GM04503 (cell line): ENCODE results near the gene ZNG1B.
"Not testable (repeated sequence)": the region's sequence is repeated elsewhere in the genome, so short reads cannot be mapped to it uniquely, and the experiment has no call there.

Experiments
- DNase-seq: peaks from one replicate; pipeline ENCODE4 v3.0.0-alpha.2; 2012; ENCODE audit warnings: low read depth

ZNG1B gene

GRCh38 chr2:113503094-113504042, 65.9 kb downstream of the ZNG1B start:
- DNase-seq = not testable (repeated sequence)

- not testable (repeated sequence) for DNase-seq
These were observed 66.6 kb downstream of the ZNG1B start for GRCh38 chr2:113504081-113504480.

- not testable (repeated sequence) for DNase-seq
These were observed 70.1 kb downstream of the ZNG1B start for GRCh38 chr2:113507394-113508140.

GRCh38 chr2:113508187-113508586, 70.7 kb downstream of the ZNG1B start:
- DNase-seq = not testable (repeated sequence)

GRCh38 chr2:113510913-113511312, 73.4 kb downstream of the ZNG1B start:
- DNase-seq = not testable (repeated sequence)

GRCh38 chr2:113511859-113512258, 74.4 kb downstream of the ZNG1B start:
- not testable (repeated sequence) for DNase-seq

GRCh38 chr2:113515457-113515856, 78.0 kb downstream of the ZNG1B start:
- not testable (repeated sequence) for DNase-seq

- DNase-seq = not testable (repeated sequence)
These were observed 78.5 kb downstream of the ZNG1B start for GRCh38 chr2:113515995-113516394.

- DNase-seq = not testable (repeated sequence)
These were observed 79.5 kb downstream of the ZNG1B start for GRCh38 chr2:113517025-113517424.

- not testable (repeated sequence) for DNase-seq
These were observed 83.3 kb downstream of the ZNG1B start for GRCh38 chr2:113520837-113521236.

- not testable (repeated sequence) for DNase-seq
These were observed 84.0 kb downstream of the ZNG1B start for GRCh38 chr2:113521492-113521891.

GRCh38 chr2:113524986-113525385, 87.5 kb downstream of the ZNG1B start:
- not testable (repeated sequence) for DNase-seq

GRCh38 chr2:113527350-113528045, 90.0 kb downstream of the ZNG1B start:
- not testable (repeated sequence) for DNase-seq

GRCh38 chr2:113528126-113528525, 90.6 kb downstream of the ZNG1B start:
- not testable (repeated sequence) for DNase-seq

- DNase-seq = not testable (repeated sequence)
These were observed 91.4 kb downstream of the ZNG1B start for GRCh38 chr2:113528904-113529303.

GRCh38 chr2:113532991-113533390, 95.5 kb downstream of the ZNG1B start:
- not testable (repeated sequence) for DNase-seq

- not testable (repeated sequence) for DNase-seq
These were observed 99.1 kb downstream of the ZNG1B start for GRCh38 chr2:113536573-113536972.

- not testable (repeated sequence) for DNase-seq
These were observed 103.3 kb downstream of the ZNG1B start for GRCh38 chr2:113540834-113541203.

- not testable (repeated sequence) for DNase-seq
These were observed 103.9 kb downstream of the ZNG1B start for GRCh38 chr2:113541204-113541975.

- DNase-seq = not testable (repeated sequence)
These were observed 104.5 kb downstream of the ZNG1B start for GRCh38 chr2:113541976-113542485.

GRCh38 chr2:113542529-113542928, 105.0 kb downstream of the ZNG1B start:
- DNase-seq = not testable (repeated sequence)
